Neutrophil (primary cell): Measurements from ENCODE around the gene CCDC124.

Source experiments
- H3K27ac ChIP-seq: fragments of 200-600 bp; sonication (generic); 2 replicates; pipeline ENCODE4 v1.5.1; 2016; ENCODE audit warnings: mild to moderate bottlenecking, moderate library complexity
- H3K27me3 ChIP-seq: fragments of 200-600 bp; sonication (generic); 2 replicates; pipeline ENCODE4 v1.6.0; 2016; ENCODE audit warnings: mild to moderate bottlenecking
- H3K36me3 ChIP-seq: fragments of 200-600 bp; sonication (generic); 2 replicates; pipeline ENCODE4 v1.5.1; 2017
- H3K4me1 ChIP-seq, 2 experiments: fragments of 200-600 bp in 1 of 2; sonication (generic) in 1 of 2; 1 replicate in 1 of 2; 2 replicates in 1 of 2; pipeline versions ENCODE4 v1.5.1 to v1.6.1; 2013 to 2016; ENCODE audit warnings: low read depth in 1 of 2, low read length in 1 of 2, mild to moderate bottlenecking in 1 of 2, moderate library complexity in 1 of 2; ENCODE audit not compliant: control insufficient read depth in 1 of 2, insufficient read depth in 1 of 2
- H3K4me3 ChIP-seq, 2 experiments: fragments of 200-600 bp in 1 of 2; sonication (generic) in 1 of 2; 1 replicate in 1 of 2; 2 replicates in 1 of 2; pipeline ENCODE4 v1.5.1; 2013 to 2016; ENCODE audit warnings: low read depth in 1 of 2, low read length in 1 of 2, mild to moderate bottlenecking in 1 of 2, moderate library complexity in 1 of 2
- H3K9me3 ChIP-seq: fragments of 200-600 bp; sonication (generic); 2 replicates; pipeline ENCODE4 v1.5.1; 2016
- TF ChIP-seq, protein P1 (sequence below): fragments of 200-600 bp; sonication (generic); IDR thresholded peaks from 2 replicates; pipeline ENCODE4 v1.5.1; 2016; ENCODE audit warnings: antibody characterized with exemption

The CCDC124 gene

DNA sequence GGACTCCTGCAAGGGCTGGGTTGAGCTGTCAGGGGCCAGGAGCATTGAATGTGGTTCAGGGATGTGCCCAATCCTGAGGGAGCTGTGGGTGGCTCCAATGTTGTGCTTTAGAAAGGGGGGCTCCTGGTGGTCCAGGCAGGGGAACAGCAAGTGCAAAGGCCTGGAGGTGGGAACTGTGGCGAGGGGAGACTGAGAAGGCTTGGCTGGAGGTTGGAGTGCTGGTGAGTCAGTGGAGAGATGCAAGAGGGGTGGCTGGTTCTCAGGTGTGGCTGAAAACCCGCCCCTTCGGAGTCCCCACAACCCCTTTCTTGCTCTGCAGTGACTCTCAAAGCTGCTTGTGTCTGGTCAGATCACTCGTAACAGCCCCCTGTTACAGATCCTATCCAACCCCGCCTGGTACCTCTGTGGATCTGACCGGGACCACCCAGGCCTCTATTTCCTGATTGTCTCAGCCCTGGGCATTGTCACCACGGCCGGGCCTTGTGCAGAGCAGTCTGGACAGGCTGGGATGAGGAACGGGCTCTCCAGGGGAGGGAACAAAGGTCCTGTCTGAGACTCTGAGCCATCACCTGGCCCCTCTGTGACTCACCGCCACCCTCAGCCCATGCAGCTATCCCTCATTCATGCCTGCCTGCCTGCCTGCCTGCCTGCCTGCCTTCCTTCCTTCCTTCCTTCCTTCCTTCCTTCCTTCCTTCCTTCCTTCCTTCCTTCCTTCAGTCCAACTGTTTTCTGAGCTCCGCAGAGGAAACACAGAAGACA is 32.7 kb downstream of the CCDC124 start:
- Histone ChIP-seq H3K36me3 (no peaks in the 10 kb centered on the region), H3K27me3 (peaks cover 85% of the 10 kb centered on the region), H3K27ac (no peak overlapping the region), H3K9me3 (no peaks in the 10 kb centered on the region), H3K4me3 (no peak overlapping the region), H3K4me1 (no peaks in the 10 kb centered on the region)
- TF ChIP-seq, protein P1, sequence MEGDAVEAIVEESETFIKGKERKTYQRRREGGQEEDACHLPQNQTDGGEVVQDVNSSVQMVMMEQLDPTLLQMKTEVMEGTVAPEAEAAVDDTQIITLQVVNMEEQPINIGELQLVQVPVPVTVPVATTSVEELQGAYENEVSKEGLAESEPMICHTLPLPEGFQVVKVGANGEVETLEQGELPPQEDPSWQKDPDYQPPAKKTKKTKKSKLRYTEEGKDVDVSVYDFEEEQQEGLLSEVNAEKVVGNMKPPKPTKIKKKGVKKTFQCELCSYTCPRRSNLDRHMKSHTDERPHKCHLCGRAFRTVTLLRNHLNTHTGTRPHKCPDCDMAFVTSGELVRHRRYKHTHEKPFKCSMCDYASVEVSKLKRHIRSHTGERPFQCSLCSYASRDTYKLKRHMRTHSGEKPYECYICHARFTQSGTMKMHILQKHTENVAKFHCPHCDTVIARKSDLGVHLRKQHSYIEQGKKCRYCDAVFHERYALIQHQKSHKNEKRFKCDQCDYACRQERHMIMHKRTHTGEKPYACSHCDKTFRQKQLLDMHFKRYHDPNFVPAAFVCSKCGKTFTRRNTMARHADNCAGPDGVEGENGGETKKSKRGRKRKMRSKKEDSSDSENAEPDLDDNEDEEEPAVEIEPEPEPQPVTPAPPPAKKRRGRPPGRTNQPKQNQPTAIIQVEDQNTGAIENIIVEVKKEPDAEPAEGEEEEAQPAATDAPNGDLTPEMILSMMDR = no peak

DNA sequence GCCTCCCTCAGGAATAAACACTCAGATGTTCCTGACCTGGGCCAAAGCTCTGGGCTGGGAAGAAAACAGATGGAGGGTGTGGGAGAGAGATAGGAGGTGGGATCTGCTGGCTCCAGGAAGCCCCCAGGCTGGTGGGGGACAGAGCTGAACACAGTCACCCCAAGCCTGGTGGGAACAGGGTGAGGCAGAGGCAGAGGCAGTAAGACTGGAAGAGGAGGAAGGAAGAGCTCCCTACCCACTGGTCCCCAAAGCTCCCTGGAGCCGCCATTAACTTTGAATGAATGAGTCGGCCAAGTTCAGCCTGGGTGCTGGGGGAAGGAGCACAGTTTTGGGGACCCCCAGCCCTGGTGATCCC is 33.3 kb downstream of the CCDC124 start:
- Histone ChIP-seq H3K4me3 (no peak overlapping the region), H3K9me3 (no peaks in the 10 kb centered on the region), H3K27me3 (peaks cover 79% of the 10 kb centered on the region), H3K27ac (no peak overlapping the region), H3K36me3 (no peaks in the 10 kb centered on the region), H3K4me1 (no peaks in the 10 kb centered on the region)
- TF ChIP-seq, protein P1 = no peak

DNA sequence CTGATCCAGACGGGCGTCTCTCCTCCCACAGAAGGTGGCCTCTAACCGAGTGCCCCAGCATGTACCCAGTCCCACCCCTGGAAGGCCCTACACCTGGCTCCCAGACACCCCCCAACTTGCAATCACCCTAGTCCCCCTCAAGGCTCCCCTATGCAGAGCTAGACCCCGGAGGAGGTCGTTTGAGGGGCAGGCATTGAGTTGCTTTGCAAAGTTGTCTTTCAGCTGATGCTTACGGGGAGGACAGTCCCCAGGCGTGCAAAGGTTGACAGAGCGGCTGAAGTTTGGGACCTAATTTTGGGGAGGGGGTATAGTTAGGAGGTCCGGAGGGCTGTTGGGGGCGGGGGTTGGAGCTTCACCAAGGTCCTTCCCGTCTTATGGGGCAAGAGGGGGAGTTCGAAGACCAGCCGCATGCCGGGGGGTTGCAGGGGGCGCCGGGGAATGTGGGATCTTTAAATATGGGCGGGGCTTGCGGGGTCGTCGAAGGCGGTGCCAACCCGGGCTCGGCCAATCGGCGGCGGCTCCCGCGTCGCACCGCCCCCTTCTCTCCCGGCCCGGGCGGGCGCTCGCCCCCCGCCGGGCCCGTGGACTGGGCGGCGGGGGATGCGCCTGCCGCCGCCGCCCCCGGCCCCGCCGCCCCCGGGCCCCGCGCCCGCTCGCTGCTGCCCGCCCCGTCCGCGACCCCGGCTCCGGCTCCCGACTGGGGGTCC is 33.9 kb downstream of the CCDC124 start, which contains the start of gene KCNN1:
Gene KCNN1 (plus strand): TSS at position 558 of the 707 bp plus-strand sequence. CDS start 6,782 bp downstream, outside the sequence.
- Histone ChIP-seq H3K27me3 (peaks cover 76% of the 10 kb centered on the region), H3K27ac (no peak within 1 kb of the TSS), H3K9me3 (no peaks in the 10 kb centered on the region), H3K4me1 (no peaks in the 10 kb centered on the region), H3K4me3 (no peak within 1 kb of the TSS), H3K36me3 (no peaks in the 10 kb centered on the region)
- TF ChIP-seq, protein P1 = no peak

DNA sequence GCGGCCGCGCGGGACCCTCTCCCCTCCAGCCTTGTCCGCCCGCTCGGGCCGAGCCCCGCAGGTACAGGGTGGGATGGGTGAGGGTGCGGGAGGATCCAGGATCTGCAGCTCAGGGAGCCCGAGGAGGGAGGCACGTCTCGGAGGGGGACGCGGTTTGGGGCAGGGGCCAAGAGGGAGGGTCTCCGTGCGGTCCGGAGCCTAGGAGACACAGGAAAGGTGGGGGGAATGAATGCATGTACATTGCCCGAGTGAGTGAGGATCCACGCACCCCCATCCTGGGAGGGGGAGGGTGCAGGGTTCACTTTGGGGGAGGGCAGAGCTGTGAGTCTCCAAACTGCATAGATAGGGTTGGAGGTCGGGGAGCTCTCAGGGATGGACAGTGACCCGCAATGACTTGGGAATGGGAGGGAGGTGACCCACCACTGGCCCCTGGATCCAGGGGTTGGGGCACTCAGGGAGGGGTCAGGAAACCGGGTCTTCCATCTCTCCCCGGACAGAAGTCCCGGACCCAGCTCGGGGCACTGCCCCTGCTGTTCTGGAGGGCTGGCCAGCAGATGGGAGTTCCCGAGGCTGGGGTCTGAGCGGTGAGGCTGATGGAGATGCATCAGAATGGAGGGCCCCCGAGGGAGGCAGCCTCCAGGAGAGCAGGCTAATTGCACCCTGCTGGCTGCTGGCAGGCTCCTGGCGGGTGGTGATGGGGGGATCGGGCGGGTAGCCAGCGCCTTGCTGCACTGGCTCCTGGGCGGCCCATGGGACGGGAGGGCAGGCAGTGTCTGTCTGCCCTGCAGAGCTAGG is 34.6 kb downstream of the CCDC124 start:
- TF ChIP-seq, protein P1 = no peak
- Histone ChIP-seq H3K4me3 (no peak overlapping the region), H3K9me3 (no peaks in the 10 kb centered on the region), H3K36me3 (no peaks in the 10 kb centered on the region), H3K27ac (no peak overlapping the region), H3K27me3 (peaks cover 69% of the 10 kb centered on the region), H3K4me1 (no peaks in the 10 kb centered on the region)

DNA sequence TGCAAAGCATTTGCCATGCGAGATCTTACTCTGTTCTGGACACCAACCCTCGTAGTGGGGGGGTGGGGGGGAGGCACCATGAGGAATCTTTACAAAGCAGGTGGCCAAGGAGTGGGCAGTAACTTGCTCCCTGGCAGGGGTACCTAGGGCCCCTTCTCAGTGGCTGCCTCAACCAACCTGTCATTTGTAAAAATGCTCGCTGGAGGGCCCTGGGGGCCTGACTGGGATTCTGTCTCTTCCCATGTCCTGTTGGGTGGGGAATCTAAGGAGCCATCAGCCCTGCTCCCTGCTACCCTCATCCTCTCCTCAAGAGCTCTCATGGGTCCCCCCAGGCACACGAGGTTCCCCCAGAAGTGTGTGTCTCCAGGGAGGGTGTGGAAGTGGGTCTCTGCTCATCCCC is 35.5 kb downstream of the CCDC124 start:
- H3K27me3 ChIP-seq = peaks cover 66% of the 10 kb centered on the region
- H3K4me1 ChIP-seq = no peaks in the 10 kb centered on the region
- no peak overlapping the region for H3K4me3 ChIP-seq
- TF ChIP-seq, protein P1 = no peak
- H3K27ac ChIP-seq = no peak overlapping the region
- no peaks in the 10 kb centered on the region for H3K9me3 ChIP-seq
- H3K36me3 ChIP-seq = no peaks in the 10 kb centered on the region
